H9 (cell line): Measurements from ENCODE around the gene CDKAL1. TPM values are rescaled to one million over a fixed set of nuclear protein-coding genes. Genes with fewer than 3 reads are reported as not detected.

ENCODE experiments used
- DNase-seq: peaks from one replicate; pipeline ENCODE4 v3.0.0-alpha.2; 2017
- H2AFZ ChIP-seq: one replicate; pipeline ENCODE4 v1.6.1; 2013; ENCODE audit warnings: mild to moderate bottlenecking, low read length, control low read depth, moderate library complexity
- H2AK5ac ChIP-seq: 2 replicates; pipeline ENCODE4 v1.6.1; 2013; ENCODE audit warnings: low read length, control low read depth, mixed read lengths; ENCODE audit not compliant: insufficient read length
- H2BK120ac ChIP-seq: one replicate; pipeline ENCODE4 v1.6.1; 2013; ENCODE audit warnings: low read depth, mild to moderate bottlenecking, low read length, control low read depth, inconsistent platforms; ENCODE audit not compliant: poor library complexity, severe bottlenecking
- H2BK12ac ChIP-seq: 2 replicates; pipeline ENCODE4 v1.6.1; 2013; ENCODE audit warnings: low read length, control low read depth, mixed read lengths, low read depth; ENCODE audit not compliant: insufficient read length
- H2BK15ac ChIP-seq: 2 replicates; pipeline ENCODE4 v1.6.1; 2013; ENCODE audit warnings: low read depth, low read length, control low read depth
- H2BK20ac ChIP-seq: one replicate; pipeline ENCODE4 v1.6.1; 2013; ENCODE audit warnings: low read depth, mild to moderate bottlenecking, low read length, control low read depth, inconsistent platforms; ENCODE audit not compliant: poor library complexity, severe bottlenecking
- H2BK5ac ChIP-seq: 2 replicates; pipeline ENCODE4 v1.6.1; 2013; ENCODE audit warnings: low read length, control low read depth, mixed read lengths; ENCODE audit not compliant: insufficient read length
- H3K14ac ChIP-seq: 2 replicates; pipeline ENCODE4 v1.6.1; 2013; ENCODE audit warnings: low read length, control low read depth; ENCODE audit not compliant: insufficient read depth
- H3K18ac ChIP-seq: 2 replicates; pipeline ENCODE4 v1.6.1; 2013; ENCODE audit warnings: low read depth, mild to moderate bottlenecking, mixed read lengths, low read length, control low read depth; ENCODE audit not compliant: insufficient read length
- H3K23ac ChIP-seq: 2 replicates; pipeline ENCODE4 v1.6.1; 2013; ENCODE audit warnings: low read length, control low read depth, mixed read lengths, low read depth; ENCODE audit not compliant: insufficient read length
- H3K23me2 ChIP-seq: 2 replicates; pipeline ENCODE4 v1.6.1; 2013; ENCODE audit warnings: low read depth, mild to moderate bottlenecking, mixed read lengths, low read length, control low read depth; ENCODE audit not compliant: insufficient read length, poor library complexity, severe bottlenecking
- H3K27ac ChIP-seq: 2 replicates; pipeline ENCODE4 v1.5.1; 2013; ENCODE audit warnings: low read length, control low read depth, mixed read lengths, low read depth; ENCODE audit not compliant: insufficient read length
- H3K27me3 ChIP-seq: 2 replicates; pipeline ENCODE4 v1.6.1; 2013; ENCODE audit warnings: low read length, control low read depth, inconsistent platforms; ENCODE audit not compliant: insufficient read depth
- H3K4ac ChIP-seq: 2 replicates; pipeline ENCODE4 v1.6.1; 2013; ENCODE audit warnings: low read depth, mild to moderate bottlenecking, control low read depth, inconsistent platforms, low read length, moderate library complexity
- H3K4me1 ChIP-seq: 2 replicates; pipeline ENCODE4 v1.6.1; 2013; ENCODE audit warnings: low read length, control low read depth, inconsistent platforms; ENCODE audit not compliant: insufficient read depth
- H3K4me2 ChIP-seq: 2 replicates; pipeline ENCODE4 v1.6.1; 2013; ENCODE audit warnings: low read length, control low read depth, mixed read lengths; ENCODE audit not compliant: insufficient read length, insufficient read depth
- H3K56ac ChIP-seq: 2 replicates; pipeline ENCODE4 v1.6.1; 2013; ENCODE audit warnings: low read depth, mild to moderate bottlenecking, mixed read lengths, low read length, control low read depth; ENCODE audit not compliant: insufficient read length
- H3K79me1 ChIP-seq: 2 replicates; pipeline ENCODE4 v1.6.1; 2013; ENCODE audit warnings: low read depth, mild to moderate bottlenecking, moderate library complexity, low read length, control low read depth, inconsistent platforms; ENCODE audit not compliant: insufficient read depth, poor library complexity, severe bottlenecking
- H3K79me2 ChIP-seq: 2 replicates; pipeline ENCODE4 v1.6.1; 2013; ENCODE audit warnings: low read length, control low read depth, inconsistent platforms; ENCODE audit not compliant: insufficient read depth
- H3K9ac ChIP-seq: 2 replicates; pipeline ENCODE4 v1.6.1; 2013; ENCODE audit warnings: low read length, control low read depth, mixed read lengths; ENCODE audit not compliant: insufficient read length; ENCODE audit errors: extremely low read depth
- H3K9me3 ChIP-seq: one replicate; pipeline ENCODE4 v1.6.1; 2013; ENCODE audit warnings: low read depth, low read length, inconsistent platforms; ENCODE audit not compliant: control insufficient read depth
- H3T11ph ChIP-seq: one replicate; pipeline ENCODE4 v1.6.1; 2013; ENCODE audit warnings: mild to moderate bottlenecking, low read length, control low read depth, inconsistent platforms
- H4K20me1 ChIP-seq: one replicate; pipeline ENCODE4 v1.6.1; 2013; ENCODE audit not compliant: control insufficient read depth, insufficient read length, insufficient read depth
- H4K5ac ChIP-seq: 2 replicates; pipeline ENCODE4 v1.6.1; 2013; ENCODE audit warnings: low read depth, mild to moderate bottlenecking, mixed read lengths, low read length, control low read depth; ENCODE audit not compliant: insufficient read length
- H4K8ac ChIP-seq: replicated peaks from 2 replicates; pipeline ENCODE4 v1.6.1; 2013; ENCODE audit warnings: low read length, control low read depth, mixed read lengths, low read depth; ENCODE audit not compliant: insufficient read length
- H4K91ac ChIP-seq: 2 replicates; pipeline ENCODE4 v1.6.1; 2013; ENCODE audit warnings: low read depth, mild to moderate bottlenecking, moderate library complexity, mixed read lengths, low read length, control low read depth; ENCODE audit not compliant: insufficient read length
- H3K27ac Mint-ChIP-seq, 3 experiments: 2 replicates in 2 of 3; 3 replicates in 1 of 3; pipeline ENCODE4 v1.8.0; 2020 to 2021; ENCODE audit warnings: mixed read lengths in 3 of 3, mild to moderate bottlenecking in 1 of 3, moderate library complexity in 1 of 3
- H3K27me3 Mint-ChIP-seq: 2 replicates; pipeline ENCODE4 v1.8.0; 2021; ENCODE audit warnings: low read depth, mild to moderate bottlenecking, moderate library complexity, mixed read lengths
- H3K36me3 Mint-ChIP-seq, 3 experiments: 2 replicates in 2 of 3; 3 replicates in 1 of 3; pipeline ENCODE4 v1.8.0; 2020 to 2021; ENCODE audit warnings: low read depth in 3 of 3, mixed read lengths in 3 of 3; ENCODE audit not compliant: insufficient read depth in 1 of 3
- H3K4me1 Mint-ChIP-seq, 2 experiments: 2 replicates each; pipeline ENCODE4 v1.8.0; 2020; ENCODE audit warnings: mixed read lengths in 2 of 2
- H3K4me3 Mint-ChIP-seq, 2 experiments: 2 replicates in 1 of 2; 3 replicates in 1 of 2; pipeline ENCODE4 v1.8.0; 2020 to 2021; ENCODE audit warnings: mild to moderate bottlenecking in 2 of 2, mixed read lengths in 2 of 2, moderate library complexity in 1 of 2
- H3K9me3 Mint-ChIP-seq, 2 experiments: 2 replicates in 1 of 2; 3 replicates in 1 of 2; pipeline ENCODE4 v1.8.0; 2020; ENCODE audit warnings: mild to moderate bottlenecking in 2 of 2, mixed read lengths in 2 of 2, moderate library complexity in 1 of 2
- CTCF ChIP-seq: fragments of 200-600 bp; sonication (generic); conservative IDR thresholded peaks from 3 replicates; pipeline ENCODE4 v1.8.0; 2021; ENCODE audit warnings: antibody characterized with exemption, mild to moderate bottlenecking
- WGBS: extraction: QIAGEN DNeasy Blood & Tissue Kit; methylation state at CpG from one replicate; pipeline ENCODE4 v1.1.7; 2013; ENCODE audit warnings: missing lambda C conversion rate, low lambda C conversion rate, mixed read lengths; ENCODE audit not compliant: insufficient read length; ENCODE audit errors: extremely low coverage; 5-methylcytosine and 5-hydroxymethylcytosine counted together
- total RNA-seq: library from RNA; stranded (reverse); gene quantifications from 2 replicates; pipeline ENCODE4 v1.2.1, GENCODE V29; 2021

CDKAL1 gene
- total RNA-seq, 1 experiment from 2014 or later, result 23.0 TPM

GRCh38 chr6:21171801-21172200, 637.5 kb downstream of the CDKAL1 start:
- H3K56ac ChIP-seq, result no peak overlapping the region
- H2BK12ac ChIP-seq, result no peak overlapping the region
- no peak overlapping the region for H3K4ac ChIP-seq
- H3K27me3 ChIP-seq, result no peaks in the 10 kb centered on the region
- H3K23ac ChIP-seq, result no peak overlapping the region
- no peak overlapping the region for H2BK20ac ChIP-seq
- H3K9ac ChIP-seq, result no peak overlapping the region
- no peak for DNase-seq
- H3K4me1 ChIP-seq, result no peaks in the 10 kb centered on the region
- no peak overlapping the region for H2BK120ac ChIP-seq
- no peaks in the 10 kb centered on the region for H3K79me2 ChIP-seq
- no peak overlapping the region for H3K14ac ChIP-seq
- no peak overlapping the region for H3K18ac ChIP-seq
- no peak overlapping the region for H2AFZ ChIP-seq
- no peak overlapping the region for H3T11ph ChIP-seq
- H4K20me1 ChIP-seq, result no peaks in the 10 kb centered on the region
- H2BK5ac ChIP-seq, result no peak overlapping the region
- Mint-ChIP-seq H3K27me3 (no peaks in the 10 kb centered on the region), H3K36me3 (0 out of 7 replicates have a peak, but pooled peaks cover 0 to 2% (median 0%) of the 10 kb centered on the region in 3 experiments), H3K27ac (no peak overlapping the region; a peak in 1 of 7 replicates), H3K9me3 (no peaks in the 10 kb centered on the region), H3K4me3 (no peak overlapping the region), H3K4me1 (peaks cover 11 to 13% of the 10 kb centered on the region in 2 experiments)
- H4K5ac ChIP-seq, result no peak overlapping the region
- H2AK5ac ChIP-seq, result no peak overlapping the region
- no peak overlapping the region for H4K8ac ChIP-seq
- no peaks in the 10 kb centered on the region for H3K9me3 ChIP-seq
- no peak overlapping the region for H3K27ac ChIP-seq
- no peaks in the 10 kb centered on the region for H3K79me1 ChIP-seq
- no peaks in the 10 kb centered on the region for H3K23me2 ChIP-seq
- H4K91ac ChIP-seq, result no peak overlapping the region
- no peak overlapping the region for H3K4me2 ChIP-seq
- H2BK15ac ChIP-seq, result no peak overlapping the region
- no peak for TF ChIP-seq CTCF
- no CpG with 5 or more reads among the region's 4 CpGs for WGBS
